H1 (cell line): ENCODE measurements around the gene MICU1. TPM values are rescaled to one million over a fixed set of nuclear protein-coding genes. Genes with fewer than 3 reads are reported as not detected.

ENCODE experiments used
- CTCF ChIA-PET: fragments of 300-600 bp; sonication (Branson Sonifier 250); formaldehyde crosslinking; loops from one replicate; lab custom pipeline; 2021; ENCODE audit not compliant: partially characterized antibody; lab: Charles Lee
- POLR2A ChIA-PET: fragments of 300-600 bp; sonication (Branson Sonifier 250); formaldehyde crosslinking; loops from one replicate; lab custom pipeline; 2021; ENCODE audit warnings: inconsistent platforms; ENCODE audit not compliant: partially characterized antibody; lab: Charles Lee
- DNase-seq, 2 experiments: peaks; one replicate each; pipeline versions ENCODE4 v3.0.0 to v3.0.0-alpha.2; 2010 to 2022; ENCODE audit warnings: low spot score in 2 of 2, low read depth in 1 of 2, mixed read lengths in 1 of 2
- FAIRE-seq: peaks from 2 replicates; lab custom pipeline; 2011; peaks lifted over from hg19 to GRCh38; lab: Jason Lieb, UNC
- H2AFZ ChIP-seq: 2 replicates; pipeline ENCODE4 v1.8.1; 2012; ENCODE audit warnings: low read length, inconsistent platforms
- H2AK5ac ChIP-seq: 2 replicates; pipeline ENCODE4 v1.6.1; 2013; ENCODE audit warnings: low read depth, low read length
- H2BK120ac ChIP-seq: replicated peaks from 2 replicates; pipeline ENCODE3; 2013; ENCODE audit warnings: low read depth, low read length, inconsistent platforms
- H2BK12ac ChIP-seq: 2 replicates; pipeline ENCODE4 v1.6.1; 2013; ENCODE audit warnings: low read depth, low read length
- H2BK15ac ChIP-seq: 2 replicates; pipeline ENCODE4 v1.6.1; 2013; ENCODE audit warnings: low read length
- H2BK20ac ChIP-seq: 2 replicates; pipeline ENCODE4 v1.6.1; 2013; ENCODE audit warnings: low read length
- H2BK5ac ChIP-seq: 2 replicates; pipeline ENCODE4 v1.6.1; 2013; ENCODE audit warnings: low read depth, low read length
- H3K14ac ChIP-seq: 2 replicates; pipeline ENCODE4 v1.6.1; 2013; ENCODE audit warnings: inconsistent platforms; ENCODE audit not compliant: insufficient read length
- H3K18ac ChIP-seq: 2 replicates; pipeline ENCODE4 v1.6.1; 2013; ENCODE audit warnings: low read length; ENCODE audit errors: extremely low read depth
- H3K23ac ChIP-seq: 2 replicates; pipeline ENCODE4 v1.6.1; 2013; ENCODE audit warnings: inconsistent platforms; ENCODE audit not compliant: insufficient read length
- H3K23me2 ChIP-seq: 2 replicates; pipeline ENCODE4 v1.6.1; 2013; ENCODE audit warnings: low read depth, low read length
- H3K27ac ChIP-seq: 2 replicates; pipeline ENCODE4 v1.6.1; 2011; ENCODE audit warnings: low read depth, low read length, inconsistent platforms
- H3K27me3 ChIP-seq, 4 experiments: replicated peaks in 1 of 4; 1 replicate in 1 of 4; 2 replicates in 3 of 4; pipeline versions ENCODE4 v1.6.1 to v1.8.1; 2011 to 2013; ENCODE audit warnings: low read length in 3 of 4, mild to moderate bottlenecking in 3 of 4, inconsistent platforms in 2 of 4, mixed read lengths in 2 of 4, moderate library complexity in 1 of 4; ENCODE audit not compliant: control insufficient read depth in 3 of 4, insufficient read depth in 3 of 4; ENCODE audit errors: extremely low read depth in 1 of 4
- H3K36me3 ChIP-seq, 4 experiments: 2 replicates each; pipeline versions ENCODE4 v1.6.1 to v1.8.1; 2011 to 2013; ENCODE audit warnings: mild to moderate bottlenecking in 4 of 4, low read length in 3 of 4, moderate library complexity in 2 of 4, control low read depth in 1 of 4, inconsistent platforms in 1 of 4; ENCODE audit not compliant: insufficient read depth in 4 of 4, control insufficient read depth in 2 of 4
- H3K4ac ChIP-seq: replicated peaks from 2 replicates; pipeline ENCODE3; 2013; ENCODE audit warnings: low read length, low read depth, mixed read lengths, inconsistent platforms; ENCODE audit not compliant: insufficient read length
- H3K4me1 ChIP-seq, 4 experiments: replicated peaks in 1 of 4; 1 replicate in 1 of 4; 2 replicates in 3 of 4; pipeline versions ENCODE4 v1.6.1 to v1.8.1; 2011 to 2013; ENCODE audit warnings: low read length in 3 of 4, inconsistent platforms in 2 of 4, mixed read lengths in 1 of 4; ENCODE audit not compliant: insufficient read depth in 4 of 4, control insufficient read depth in 3 of 4
- H3K4me2 ChIP-seq, 2 experiments: 2 replicates each; pipeline versions ENCODE4 v1.6.1 to v1.8.1; 2011 to 2013; ENCODE audit warnings: low read depth in 2 of 2, low read length in 2 of 2, control low read depth in 1 of 2, inconsistent platforms in 1 of 2, mild to moderate bottlenecking in 1 of 2; ENCODE audit not compliant: insufficient read depth in 1 of 2
- H3K4me3 ChIP-seq, 4 experiments: fragments of 200-600, 300-600 bp in 1 of 4; sonication (generic), shearing (Covaris generic), sonication (Bioruptor Twin) in 1 of 4; 2 replicates each; pipeline versions ENCODE4 v1.5.1 to v1.8.1; 2011 to 2016; ENCODE audit warnings: low read length in 4 of 4, low read depth in 3 of 4, control low read depth in 2 of 4, inconsistent platforms in 2 of 4, mild to moderate bottlenecking in 2 of 4, mixed read lengths in 1 of 4, moderate library complexity in 1 of 4; ENCODE audit not compliant: insufficient read depth in 2 of 4; ENCODE audit errors: extremely low read depth in 1 of 4
- H3K56ac ChIP-seq: replicated peaks from 2 replicates; pipeline ENCODE3; 2013; ENCODE audit warnings: low read depth, mild to moderate bottlenecking, mixed read lengths, low read length, inconsistent platforms; ENCODE audit not compliant: insufficient read length
- H3K79me1 ChIP-seq: 2 replicates; pipeline ENCODE4 v1.6.1; 2013; ENCODE audit warnings: low read depth, low read length, control low read depth
- H3K79me2 ChIP-seq, 2 experiments: 2 replicates each; pipeline versions ENCODE4 v1.6.1 to v1.8.1; 2012 to 2013; ENCODE audit warnings: low read length in 2 of 2, mild to moderate bottlenecking in 2 of 2, inconsistent platforms in 1 of 2; ENCODE audit not compliant: insufficient read depth in 2 of 2, control insufficient read depth in 1 of 2
- H3K9ac ChIP-seq, 4 experiments: replicated peaks in 1 of 4; 1 replicate in 1 of 4; 2 replicates in 3 of 4; pipeline versions ENCODE4 v1.6.1 to v1.8.1; 2011 to 2013; ENCODE audit warnings: low read depth in 3 of 4, low read length in 3 of 4, control low read depth in 2 of 4, mild to moderate bottlenecking in 2 of 4, moderate library complexity in 2 of 4, inconsistent platforms in 1 of 4; ENCODE audit errors: extremely low read depth in 1 of 4
- H3K9me3 ChIP-seq, 2 experiments: 2 replicates each; pipeline versions ENCODE4 v1.6.1 to v1.8.1; 2012 to 2013; ENCODE audit warnings: mild to moderate bottlenecking in 2 of 2, moderate library complexity in 2 of 2, control low read depth in 1 of 2, inconsistent platforms in 1 of 2, low read depth in 1 of 2, low read length in 1 of 2, mixed read lengths in 1 of 2; ENCODE audit not compliant: insufficient read depth in 2 of 2
- H4K20me1 ChIP-seq, 2 experiments: replicated peaks in 1 of 2; 2 replicates each; pipeline versions ENCODE3 to v1.8.1; 2011 to 2013; ENCODE audit warnings: inconsistent platforms in 2 of 2, low read length in 2 of 2, mild to moderate bottlenecking in 1 of 2; ENCODE audit not compliant: insufficient read depth in 2 of 2, control insufficient read depth in 1 of 2
- H4K5ac ChIP-seq: 2 replicates; pipeline ENCODE4 v1.6.1; 2013; ENCODE audit warnings: low read length, low read depth, mixed read lengths, inconsistent platforms; ENCODE audit not compliant: insufficient read length
- H4K8ac ChIP-seq: 2 replicates; pipeline ENCODE4 v1.8.0; 2013; ENCODE audit warnings: mild to moderate bottlenecking, moderate library complexity, low read length, inconsistent platforms; ENCODE audit not compliant: insufficient read depth; ENCODE audit errors: extremely low read depth
- H4K91ac ChIP-seq: replicated peaks from 2 replicates; pipeline ENCODE3; 2013; ENCODE audit warnings: low read length, mixed read lengths, inconsistent platforms; ENCODE audit not compliant: insufficient read length
- JUN ChIP-seq: IDR thresholded peaks from 2 replicates; pipeline ENCODE4 v1.6.1; 2011; ENCODE audit warnings: low read depth, mild to moderate bottlenecking, improper control_type of control experiment, low read length
- NRF1 ChIP-seq: IDR thresholded peaks from 2 replicates; pipeline ENCODE4 v1.6.1; 2011; ENCODE audit warnings: mild to moderate bottlenecking, low read depth, low read length, improper control_type of control experiment
- RBBP5 ChIP-seq: IDR thresholded peaks from 2 replicates; pipeline ENCODE4 v1.7.1; 2012; ENCODE audit warnings: low read depth, mild to moderate bottlenecking, inconsistent platforms, low read length, moderate library complexity, borderline replicate concordance
- SAP30 ChIP-seq: fragments of 300-600 bp; sonication (generic); IDR thresholded peaks from 2 replicates; pipeline ENCODE4 v1.7.1; 2012; ENCODE audit warnings: low read length, moderate library complexity, mild to moderate bottlenecking, inconsistent platforms; ENCODE audit not compliant: insufficient read depth, insufficient replicate concordance
- WGBS, 2 experiments: shearing (Covaris generic) in 1 of 2; methylation state at CpG; one replicate each; pipeline versions ENCODE4 v1.1.6 to v1.1.7; 2013 to 2015; ENCODE audit warnings: low lambda C conversion rate in 2 of 2, mixed read lengths in 2 of 2, inconsistent platforms in 1 of 2, low coverage in 1 of 2, missing lambda C conversion rate in 1 of 2; ENCODE audit not compliant: insufficient replicate concordance in 2 of 2, insufficient coverage in 1 of 2, insufficient read length in 1 of 2; ENCODE audit errors: extremely low coverage in 1 of 2, missing lambda C conversion rate in 1 of 2; 5-methylcytosine and 5-hydroxymethylcytosine counted together
- polyA plus RNA-seq, 7 experiments: library from polyadenylated mRNA; depleted of rRNA in 3 of 7; stranded (reverse) in 5 of 7; unstranded in 2 of 7; fragments of >200 nt in 5 of 7; fragments of 200-250 nt in 2 of 7; gene quantifications; 1 replicate in 5 of 7; 2 replicates in 1 of 7; 4 replicates in 1 of 7; pipeline versions ENCODE4 v1.2.1 to v1.2.3, GENCODE V29; 2011 to 2013; ENCODE audit warnings: missing spikeins in 2 of 7, mixed read lengths in 2 of 7
- total RNA-seq: library from RNA; stranded (reverse); fragmentation: NEBNext Ultra II Directional; extraction: Animal tissue kit (Norgen Biotek cat#: 25700); gene quantifications from 2 replicates; pipeline ENCODE4 v1.2.1, GENCODE V29; 2021
- TF ChIP-seq, protein P1 (sequence below): IDR thresholded peaks from 2 replicates; pipeline ENCODE4 v1.6.1; 2012; ENCODE audit warnings: inconsistent platforms

Gene MICU1
- total and polyA plus RNA-seq, 2 of the 8 experiments (the other 6 are each of a cell fraction or from before 2014, with no cell fraction given): 18.0 to 36.7 TPM

- POLR2A ChIA-PET: no interaction called here
These were observed 35.6 kb upstream of the MICU1 start for GRCh38 chr10:72661431-72661830.

More at GRCh38 chr10:72661431-72661830, 35.6 kb upstream of the MICU1 start:
- no peak overlapping the region for H4K91ac ChIP-seq
- FAIRE-seq: no peak
- H3K4me3 ChIP-seq: no peak overlapping the region
- TF ChIP-seq, protein P1, sequence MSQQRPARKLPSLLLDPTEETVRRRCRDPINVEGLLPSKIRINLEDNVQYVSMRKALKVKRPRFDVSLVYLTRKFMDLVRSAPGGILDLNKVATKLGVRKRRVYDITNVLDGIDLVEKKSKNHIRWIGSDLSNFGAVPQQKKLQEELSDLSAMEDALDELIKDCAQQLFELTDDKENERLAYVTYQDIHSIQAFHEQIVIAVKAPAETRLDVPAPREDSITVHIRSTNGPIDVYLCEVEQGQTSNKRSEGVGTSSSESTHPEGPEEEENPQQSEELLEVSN: no peak
- TF ChIP-seq NRF1: no peak
- TF ChIP-seq JUN: no peak
- no peak for TF ChIP-seq RBBP5
- TF ChIP-seq SAP30: no peak
- no peaks in the 10 kb centered on the region for H3K36me3 ChIP-seq
- no peak overlapping the region for H3K4me2 ChIP-seq
- CTCF ChIA-PET: no interaction called here
- no peaks in the 10 kb centered on the region for H3K4me1 ChIP-seq
- no peak overlapping the region for H2BK120ac ChIP-seq
- H2BK12ac ChIP-seq: no peak overlapping the region
- H3K56ac ChIP-seq: no peak overlapping the region
- H2AFZ ChIP-seq: no peak overlapping the region
- H4K8ac ChIP-seq: no peak overlapping the region
- H3K79me1 ChIP-seq: no peaks in the 10 kb centered on the region
- H3K14ac ChIP-seq: no peak overlapping the region
- no peaks in the 10 kb centered on the region for H3K27me3 ChIP-seq
- H3K27ac ChIP-seq: no peak overlapping the region
- H3K79me2 ChIP-seq: no peaks in the 10 kb centered on the region
- H2AK5ac ChIP-seq: no peak overlapping the region
- no peak overlapping the region for H2BK5ac ChIP-seq
- 100% methylated on average over 1 of the region's 1 CpG; no CpG with 5 or more reads in 1 of the 2 experiments for WGBS, 2 experiments
- H3K18ac ChIP-seq: no peak overlapping the region
- H2BK20ac ChIP-seq: no peak overlapping the region
- H3K9me3 ChIP-seq: no peaks in the 10 kb centered on the region
- no peak overlapping the region for H3K9ac ChIP-seq
- H3K23ac ChIP-seq: no peak overlapping the region
- H4K20me1 ChIP-seq: no peaks in the 10 kb centered on the region
- no peak overlapping the region for H2BK15ac ChIP-seq
- no peaks in the 10 kb centered on the region for H3K23me2 ChIP-seq
- H4K5ac ChIP-seq: no peak overlapping the region
- H3K4ac ChIP-seq: no peak overlapping the region
- no peak for DNase-seq
